SKM-1 treated with dmso at 0.1 percent for 144 hours (cell line): ENCODE data around the gene IL12RB1.

Experiments used
- DNase-seq: peaks from one replicate; lab custom pipeline; 2025; ENCODE audit not compliant: unreplicated experiment; lab: John Stamatoyannopoulos, UW

IL12RB1 gene

GRCh38 chr19:18086590-18087138 is at the start of gene IL12RB1:
Gene IL12RB1, minus strand, starts transcription at chr19:18086934. Its CDS starts 111 bp downstream, at chr19:18086823.
- DNase-seq: no peak

- DNase-seq: no peak
Measured at GRCh38 chr19:18135712-18136584, 49.2 kb upstream of the IL12RB1 start.

- no peak for DNase-seq
Measured at GRCh38 chr19:18131841-18132596, 45.3 kb upstream of the IL12RB1 start.

- no peak for DNase-seq
Measured at GRCh38 chr19:18130523-18131242, 43.9 kb upstream of the IL12RB1 start.

- DNase-seq: no peak
Measured at GRCh38 chr19:18128805-18129204, 42.1 kb upstream of the IL12RB1 start.

- DNase-seq: peak; percentile 84
Measured at GRCh38 chr19:18128044-18128443, 41.3 kb upstream of the IL12RB1 start.

GRCh38 chr19:18126097-18126496 is 39.4 kb upstream of the IL12RB1 start:
- DNase-seq: peak; percentile 14

- no peak for DNase-seq
Measured at GRCh38 chr19:18123819-18124218, 37.1 kb upstream of the IL12RB1 start.

GRCh38 chr19:18122860-18123795 is 36.4 kb upstream of the IL12RB1 start:
- no peak for DNase-seq

- no peak for DNase-seq
Measured at GRCh38 chr19:18122424-18122823, 35.7 kb upstream of the IL12RB1 start.

GRCh38 chr19:18121166-18121565 is 34.4 kb upstream of the IL12RB1 start:
- DNase-seq: no peak

GRCh38 chr19:18120127-18120526 is 33.4 kb upstream of the IL12RB1 start:
- no peak for DNase-seq

GRCh38 chr19:18119717-18120105 is 33.0 kb upstream of the IL12RB1 start:
- no peak for DNase-seq

GRCh38 chr19:18119013-18119716 is 32.4 kb upstream of the IL12RB1 start:
- no peak for DNase-seq

- no peak for DNase-seq
Measured at GRCh38 chr19:18118420-18119012, 31.8 kb upstream of the IL12RB1 start.

- peak; percentile 82 for DNase-seq
Measured at GRCh38 chr19:18117692-18118378, 31.1 kb upstream of the IL12RB1 start.

GRCh38 chr19:18117364-18117691 is 30.6 kb upstream of the IL12RB1 start:
- no peak for DNase-seq

GRCh38 chr19:18114483-18114882 is 27.7 kb upstream of the IL12RB1 start:
- DNase-seq: no peak

GRCh38 chr19:18113827-18114226 is 27.1 kb upstream of the IL12RB1 start:
- no peak for DNase-seq
